ENCODE measurements around the gene ARHGAP23.
"Not testable (repeated sequence)": the region's sequence is repeated elsewhere in the genome, so short reads cannot be mapped to it uniquely, and the experiment has no call there.

Gene ARHGAP23

GRCh38 chr17:38485146-38485468 lies 56.8 kb downstream of the ARHGAP23 start:
- no peak for FAIRE-seq

GRCh38 chr17:38485681-38486298 lies 57.5 kb downstream of the ARHGAP23 start:
- not testable (repeated sequence) for DNase-seq (ENCODE audit: insufficient read length, low spot score); FAIRE-seq

More at GRCh38 chr17:38485146-38485468, 56.8 kb downstream of the ARHGAP23 start:
- no peak for DNase-seq (ENCODE audit: insufficient read length, low spot score)

GRCh38 chr17:38489774-38490173 lies 61.5 kb downstream of the ARHGAP23 start:
- DNase-seq (ENCODE audit: insufficient read length, low spot score); FAIRE-seq: not testable (repeated sequence)

- not testable (repeated sequence) for FAIRE-seq; DNase-seq (ENCODE audit: insufficient read length, low spot score)
These were observed 63.2 kb downstream of the ARHGAP23 start for GRCh38 chr17:38491346-38492066.

GRCh38 chr17:38492067-38493040 lies 64.1 kb downstream of the ARHGAP23 start:
- DNase-seq (ENCODE audit: insufficient read length, low spot score); FAIRE-seq: not testable (repeated sequence)

- DNase-seq (ENCODE audit: insufficient read length, low spot score); FAIRE-seq: not testable (repeated sequence)
These were observed 65.9 kb downstream of the ARHGAP23 start for GRCh38 chr17:38494152-38494551.

- DNase-seq (ENCODE audit: insufficient read length, low spot score); FAIRE-seq: not testable (repeated sequence)
These were observed 69.4 kb downstream of the ARHGAP23 start for GRCh38 chr17:38497656-38498055.

- DNase-seq (ENCODE audit: insufficient read length, low spot score) (no peak), FAIRE-seq (no peak)
These were observed 70.1 kb downstream of the ARHGAP23 start for GRCh38 chr17:38498353-38498752.

GRCh38 chr17:38499230-38499629 lies 71.0 kb downstream of the ARHGAP23 start:
- not testable (repeated sequence) for DNase-seq (ENCODE audit: insufficient read length, low spot score); FAIRE-seq

- not testable (repeated sequence) for DNase-seq (ENCODE audit: insufficient read length, low spot score); FAIRE-seq
These were observed 73.5 kb downstream of the ARHGAP23 start for GRCh38 chr17:38501718-38502117.

GRCh38 chr17:38503286-38503913 lies 75.1 kb downstream of the ARHGAP23 start:
- DNase-seq (ENCODE audit: insufficient read length, low spot score); FAIRE-seq: not testable (repeated sequence)

GRCh38 chr17:38504216-38504615 lies 76.0 kb downstream of the ARHGAP23 start:
- no peak for FAIRE-seq
- DNase-seq (ENCODE audit: insufficient read length, low spot score) = no peak

- DNase-seq (ENCODE audit: insufficient read length, low spot score) (no peak), FAIRE-seq (no peak)
These were observed 79.2 kb downstream of the ARHGAP23 start for GRCh38 chr17:38507436-38507835.

- DNase-seq (ENCODE audit: insufficient read length, low spot score) (no peak), FAIRE-seq (no peak)
These were observed 79.8 kb downstream of the ARHGAP23 start for GRCh38 chr17:38507921-38508569.

GRCh38 chr17:38508570-38508950 lies 80.3 kb downstream of the ARHGAP23 start:
- DNase-seq (ENCODE audit: insufficient read length, low spot score) = no peak

GRCh38 chr17:38508954-38509771 lies 80.9 kb downstream of the ARHGAP23 start:
- peak; percentile 96 for DNase-seq (ENCODE audit: insufficient read length, low spot score)

More at GRCh38 chr17:38508570-38508950, 80.3 kb downstream of the ARHGAP23 start:
- FAIRE-seq = no peak

GRCh38 chr17:38509772-38510420 lies 81.6 kb downstream of the ARHGAP23 start:
- no peak for DNase-seq (ENCODE audit: insufficient read length, low spot score)

More at GRCh38 chr17:38508954-38509771, 80.9 kb downstream of the ARHGAP23 start:
- no peak for FAIRE-seq

GRCh38 chr17:38510421-38511149 lies 82.3 kb downstream of the ARHGAP23 start:
- no peak for FAIRE-seq
- DNase-seq (ENCODE audit: insufficient read length, low spot score) = no peak

More at GRCh38 chr17:38509772-38510420, 81.6 kb downstream of the ARHGAP23 start:
- FAIRE-seq = no peak
